Kidney epithelial cell (primary cell): ENCODE results near the gene ZFP2. TPM values are rescaled to one million over a fixed set of nuclear protein-coding genes. Genes with fewer than 3 reads are reported as not detected.

ENCODE experiments used
- DNase-seq: peaks from one replicate; pipeline ENCODE4 v3.0.0-alpha.2; 2010; ENCODE audit warnings: low read depth
- H3K27me3 ChIP-seq: 2 replicates; pipeline ENCODE4 v1.6.0; 2011; ENCODE audit warnings: low read length; ENCODE audit not compliant: control insufficient read depth, insufficient read depth
- H3K36me3 ChIP-seq: 2 replicates; pipeline ENCODE4 v1.5.1; 2011; ENCODE audit warnings: low read length; ENCODE audit not compliant: control insufficient read depth, insufficient read depth
- H3K4me3 ChIP-seq: 2 replicates; pipeline ENCODE4 v1.5.1; 2011; ENCODE audit warnings: low read depth, mild to moderate bottlenecking, control low read depth, low read length
- CTCF ChIP-seq: IDR thresholded peaks from 2 replicates; pipeline ENCODE4 v1.5.1; 2011; ENCODE audit warnings: mild to moderate bottlenecking, moderate library complexity, low read length, control low read depth, inconsistent platforms; ENCODE audit not compliant: insufficient read depth, poor library complexity, severe bottlenecking
- total RNA-seq: library from RNA; depleted of rRNA; stranded (reverse); fragments of >200 nt; gene quantifications from 2 replicates; pipeline ENCODE4 v1.2.3, GENCODE V29; 2015

ZFP2 gene
- total RNA-seq, 1 donor from 2014 or later: 1.3 TPM

DNA sequence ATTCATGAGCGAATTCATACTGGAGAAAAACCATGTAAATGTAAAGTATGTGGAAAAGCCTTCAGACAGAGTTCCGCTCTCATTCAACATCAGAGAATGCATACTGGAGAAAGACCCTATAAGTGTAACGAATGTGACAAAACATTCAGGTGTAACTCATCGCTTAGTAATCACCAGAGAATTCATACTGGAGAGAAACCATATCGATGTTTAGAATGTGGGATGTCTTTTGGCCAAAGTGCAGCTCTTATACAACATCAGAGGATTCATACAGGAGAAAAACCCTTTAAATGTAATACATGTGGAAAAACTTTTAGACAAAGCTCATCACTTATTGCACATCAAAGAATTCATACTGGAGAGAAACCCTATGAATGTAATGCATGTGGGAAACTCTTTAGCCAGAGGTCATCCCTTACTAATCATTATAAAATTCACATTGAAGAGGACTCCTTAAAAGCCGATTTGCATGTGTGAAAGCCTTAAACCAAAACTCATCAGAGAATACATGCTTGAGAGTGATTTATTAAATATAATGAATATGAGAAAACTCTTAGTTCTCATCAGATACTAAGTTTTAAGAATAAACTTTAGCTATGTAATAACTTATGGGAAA is 11.8 kb upstream of the ZFP2 start:
- TF ChIP-seq CTCF: no peak
- Histone ChIP-seq H3K4me3 (no peak overlapping the region), H3K36me3 (peaks cover 1% of the 10 kb centered on the region), H3K27me3 (no peaks in the 10 kb centered on the region)
- DNase-seq: no peak

DNA sequence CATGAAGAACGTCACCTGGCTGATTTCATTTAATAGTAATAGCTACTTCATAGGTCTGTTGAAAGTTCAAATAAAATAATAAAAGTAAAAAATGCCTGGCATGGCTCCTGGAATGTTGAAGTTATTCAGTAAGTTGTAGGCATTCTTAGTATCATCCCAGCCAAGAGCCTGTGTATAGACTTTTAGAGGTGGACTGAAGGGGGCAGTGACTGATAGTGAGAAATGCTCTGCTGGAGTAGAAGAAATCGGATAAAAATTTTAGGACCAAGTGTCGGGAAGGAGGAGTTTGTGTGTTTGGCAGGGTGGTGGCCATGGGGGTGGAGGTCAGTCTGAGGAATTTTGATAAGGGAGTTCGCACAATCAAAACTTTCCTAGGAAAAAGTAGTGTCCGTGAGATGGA is 3.6 kb downstream of the ZFP2 start:
- no peaks in the 10 kb centered on the region for H3K36me3 ChIP-seq
- TF ChIP-seq CTCF: no peak
- no peak for DNase-seq

GRCh38 chr5:178902849-178903248 is 7.1 kb downstream of the ZFP2 start:
- DNase-seq: no peak
- no peaks in the 10 kb centered on the region for H3K27me3 ChIP-seq

More for the DNA sequence above, 3.6 kb downstream of the ZFP2 start:
- Histone ChIP-seq H3K27me3 (no peaks in the 10 kb centered on the region), H3K4me3 (no peak overlapping the region)

GRCh38 chr5:178931846-178932760 is 36.4 kb downstream of the ZFP2 start:
- no peak for DNase-seq
- H3K27me3 ChIP-seq: no peaks in the 10 kb centered on the region
- TF ChIP-seq CTCF: no peak
- no peaks in the 10 kb centered on the region for H3K36me3 ChIP-seq
- no peak overlapping the region for H3K4me3 ChIP-seq

More at GRCh38 chr5:178902849-178903248, 7.1 kb downstream of the ZFP2 start:
- no peak for TF ChIP-seq CTCF
- Histone ChIP-seq H3K4me3 (no peak overlapping the region), H3K36me3 (no peaks in the 10 kb centered on the region)

DNA sequence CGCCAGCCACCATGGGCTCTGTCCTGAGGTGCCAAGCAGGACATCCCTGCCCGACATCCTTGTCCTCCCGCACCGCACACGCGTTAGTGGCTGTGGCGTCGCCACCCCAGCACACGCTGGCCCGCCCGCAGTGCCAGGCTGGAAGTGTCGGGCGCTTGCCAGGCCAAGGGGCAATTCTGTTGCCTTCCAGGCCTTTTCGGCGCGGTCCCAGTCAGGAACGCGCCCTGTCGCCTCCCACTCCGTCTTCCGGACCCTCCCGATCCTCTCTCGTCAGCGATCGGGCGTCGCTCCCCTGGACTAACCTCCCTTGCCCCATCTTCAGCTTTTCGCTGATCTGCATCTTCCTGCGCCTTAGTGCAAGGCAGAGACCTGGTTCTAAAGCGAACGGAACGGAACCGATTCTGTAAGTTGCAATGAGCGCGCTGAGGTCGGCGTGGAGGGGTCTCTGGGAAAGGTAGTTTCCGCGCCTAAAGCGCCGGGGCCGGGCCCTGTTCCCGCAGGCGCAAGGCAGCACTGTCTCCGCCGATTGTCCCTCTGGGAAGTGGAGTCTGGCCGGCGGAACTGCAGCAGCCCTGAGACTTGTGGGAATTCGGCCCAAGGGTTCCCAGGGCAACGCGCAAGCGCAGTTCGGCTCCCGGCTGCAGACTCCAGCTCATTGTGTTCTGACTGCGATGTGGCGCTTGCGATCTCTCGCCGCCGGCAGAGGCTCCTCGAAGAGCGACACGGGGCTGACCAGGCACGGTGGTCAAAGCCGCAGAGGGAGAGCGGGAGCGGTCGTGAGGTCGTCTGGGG is 45.1 kb downstream of the ZFP2 start, which contains the start of gene ZNF454:
Gene ZNF454, plus strand, starts transcription at position 630 of the 792 bp plus-strand sequence. CDS start 1,594 bp downstream, outside the sequence.
- Histone ChIP-seq H3K4me3 (peak within 1 kb of the TSS; percentile 69), H3K27me3 (no peaks in the 10 kb centered on the region), H3K36me3 (peaks cover 2% of the 10 kb centered on the region)
- peak; percentile 87 for DNase-seq
- TF ChIP-seq CTCF: no peak
